Neuronal stem cell (in vitro differentiated cells): ENCODE results near the gene DRC7.

Source experiments
- DNase-seq: peaks from one replicate; pipeline ENCODE4 v3.0.0-alpha.2; 2013; ENCODE audit warnings: low spot score
- H2AFZ ChIP-seq: one replicate; pipeline ENCODE4 v1.6.1; 2013; ENCODE audit warnings: mild to moderate bottlenecking, low read length, inconsistent platforms
- H2AK5ac ChIP-seq: 2 replicates; pipeline ENCODE4 v1.6.1; 2013; ENCODE audit warnings: low read depth, mild to moderate bottlenecking, inconsistent platforms, low read length, moderate library complexity, mixed read lengths
- H2BK120ac ChIP-seq: 2 replicates; pipeline ENCODE4 v1.6.1; 2013; ENCODE audit warnings: low read depth, mild to moderate bottlenecking, inconsistent platforms, low read length, moderate library complexity, mixed read lengths
- H2BK12ac ChIP-seq: one replicate; pipeline ENCODE4 v1.6.1; 2013; ENCODE audit warnings: low read length, inconsistent platforms
- H2BK15ac ChIP-seq: 2 replicates; pipeline ENCODE4 v1.6.1; 2013; ENCODE audit warnings: mild to moderate bottlenecking, low read length, inconsistent platforms, mixed read lengths
- H2BK5ac ChIP-seq: one replicate; pipeline ENCODE4 v1.6.1; 2013; ENCODE audit warnings: inconsistent platforms, mild to moderate bottlenecking, low read length, moderate library complexity
- H3K14ac ChIP-seq: one replicate; pipeline ENCODE4 v1.6.1; 2013; ENCODE audit warnings: low read length, inconsistent platforms
- H3K18ac ChIP-seq: 2 replicates; pipeline ENCODE4 v1.6.1; 2013; ENCODE audit warnings: low read length, inconsistent platforms
- H3K23ac ChIP-seq: 2 replicates; pipeline ENCODE4 v1.6.1; 2013; ENCODE audit warnings: low read depth, mild to moderate bottlenecking, mixed read lengths, low read length, inconsistent platforms; ENCODE audit not compliant: poor library complexity
- H3K27ac ChIP-seq: replicated peaks from 3 replicates; pipeline ENCODE4 v1.5.1; 2013; ENCODE audit warnings: low read length, inconsistent platforms
- H3K27me3 ChIP-seq, 3 experiments: 2 replicates each; pipeline ENCODE4 v1.6.1; 2013; ENCODE audit warnings: low read length in 3 of 3, mild to moderate bottlenecking in 2 of 3, inconsistent platforms in 1 of 3, low read depth in 1 of 3, mixed read lengths in 1 of 3, moderate library complexity in 1 of 3; ENCODE audit not compliant: control insufficient read depth in 3 of 3, insufficient read depth in 3 of 3
- H3K36me3 ChIP-seq, 2 donors: replicated peaks in 1 of 2; 2 replicates each; pipeline ENCODE4 v1.6.1; 2013; ENCODE audit warnings: low read length in 2 of 2; ENCODE audit not compliant: control insufficient read depth in 2 of 2, insufficient read depth in 2 of 2
- H3K4ac ChIP-seq: 2 replicates; pipeline ENCODE4 v1.6.1; 2013; ENCODE audit warnings: inconsistent platforms, mild to moderate bottlenecking, low read length, moderate library complexity
- H3K4me1 ChIP-seq, 2 donors: 1 replicate in 1 of 2; 2 replicates in 1 of 2; pipeline ENCODE4 v1.6.1; 2013; ENCODE audit warnings: low read length in 2 of 2, low read depth in 1 of 2; ENCODE audit not compliant: control insufficient read depth in 2 of 2, insufficient read depth in 1 of 2
- H3K4me2 ChIP-seq: one replicate; pipeline ENCODE4 v1.6.1; 2013; ENCODE audit warnings: mild to moderate bottlenecking, low read length, inconsistent platforms; ENCODE audit not compliant: insufficient read depth, poor library complexity, severe bottlenecking
- H3K4me3 ChIP-seq, 2 donors: 2 replicates each; pipeline ENCODE4 v1.5.1; 2013; ENCODE audit warnings: low read length in 2 of 2, mild to moderate bottlenecking in 2 of 2, inconsistent platforms in 1 of 2, moderate library complexity in 1 of 2
- H3K79me1 ChIP-seq: one replicate; pipeline ENCODE4 v1.6.1; 2013; ENCODE audit warnings: low read depth, mild to moderate bottlenecking, inconsistent platforms, low read length, moderate library complexity
- H3K9ac ChIP-seq: one replicate; pipeline ENCODE4 v1.6.1; 2013; ENCODE audit warnings: mild to moderate bottlenecking, low read depth, low read length, inconsistent platforms; ENCODE audit not compliant: poor library complexity
- H3K9me3 ChIP-seq, 2 donors: replicated peaks in 1 of 2; 2 replicates each; pipeline versions ENCODE3 to v1.6.1; 2013; ENCODE audit warnings: low read length in 2 of 2, mild to moderate bottlenecking in 2 of 2, inconsistent platforms in 1 of 2, low read depth in 1 of 2, mixed read lengths in 1 of 2, moderate library complexity in 1 of 2; ENCODE audit not compliant: control insufficient read depth in 2 of 2, insufficient read depth in 1 of 2
- H4K8ac ChIP-seq: one replicate; pipeline ENCODE4 v1.6.1; 2013; ENCODE audit warnings: low read depth, mild to moderate bottlenecking, inconsistent platforms, low read length, moderate library complexity
- H4K91ac ChIP-seq: one replicate; pipeline ENCODE4 v1.6.1; 2013; ENCODE audit warnings: low read length, low read depth, mild to moderate bottlenecking, inconsistent platforms; ENCODE audit not compliant: poor library complexity
- WGBS, 2 donors: extraction: QIAGEN DNeasy Blood & Tissue Kit; methylation state at CpG; one replicate each; pipeline ENCODE4 v1.1.7; 2013; ENCODE audit warnings: missing lambda C conversion rate in 2 of 2, mixed read lengths in 1 of 2; ENCODE audit not compliant: insufficient read length in 2 of 2, insufficient replicate concordance in 1 of 2; ENCODE audit errors: extremely low coverage in 2 of 2; 5-methylcytosine and 5-hydroxymethylcytosine counted together

The DRC7 gene

GRCh38 chr16:57735755-57736418, 41.3 kb downstream of the DRC7 start, which contains the start of gene KATNB1:
Gene KATNB1, plus strand, starts transcription at chr16:57735770. Its CDS starts 1,474 bp downstream, at chr16:57737244.
- Histone ChIP-seq H2BK15ac (no peak within 1 kb of the TSS), H3K4ac (peak within 1 kb of the TSS; percentile 4), H3K23ac (peak within 1 kb of the TSS; percentile 89), H3K18ac (peak within 1 kb of the TSS; percentile 94), H2BK5ac (peak within 1 kb of the TSS; percentile 46), H3K79me1 (no peaks in the 10 kb centered on the region), H2AFZ (peak within 1 kb of the TSS; percentile 89), H3K4me1 (peaks cover 11 to 12% of the 10 kb centered on the region in 2 donors), H3K4me3 (peak within 1 kb of the TSS; percentile 74 to 90), H3K27me3 (no peaks in the 10 kb centered on the region), H3K36me3 (peaks cover 5 to 27% of the 10 kb centered on the region in 2 donors), H3K9ac (peak within 1 kb of the TSS; percentile 98), H3K9me3 (no peaks in the 10 kb centered on the region), H2BK120ac (no peak within 1 kb of the TSS), H4K8ac (peak within 1 kb of the TSS; percentile 83), H4K91ac (no peak within 1 kb of the TSS), H3K27ac (peak within 1 kb of the TSS; percentile 77), H2AK5ac (peak within 1 kb of the TSS; percentile 23), H2BK12ac (no peak within 1 kb of the TSS), H3K4me2 (peak within 1 kb of the TSS; percentile 79), H3K14ac (no peak within 1 kb of the TSS)
- no CpG with 5 or more reads among the region's 35 CpGs for WGBS, 2 donors
- DNase-seq: no peak

- Histone ChIP-seq H3K4ac (no peak overlapping the region), H3K14ac (no peak overlapping the region), H3K9ac (no peak overlapping the region), H3K23ac (no peak overlapping the region), H3K36me3 (peaks cover 6 to 31% of the 10 kb centered on the region in 2 donors), H3K4me3 (peak overlapping the region; percentile 74 to 90), H4K91ac (no peak overlapping the region), H3K27ac (no peak overlapping the region), H3K9me3 (no peaks in the 10 kb centered on the region), H2AFZ (peak overlapping the region; percentile 89), H3K27me3 (no peaks in the 10 kb centered on the region), H2AK5ac (no peak overlapping the region), H3K4me2 (peak overlapping the region; percentile 79), H2BK15ac (no peak overlapping the region), H2BK5ac (no peak overlapping the region), H2BK12ac (no peak overlapping the region), H3K18ac (no peak overlapping the region), H2BK120ac (no peak overlapping the region), H3K79me1 (no peaks in the 10 kb centered on the region), H4K8ac (no peak overlapping the region), H3K4me1 (peaks cover 11 to 12% of the 10 kb centered on the region in 2 donors)
- DNase-seq: no peak
- WGBS, 2 donors: no CpG with 5 or more reads among the region's 23 CpGs
Measured at GRCh38 chr16:57736419-57737351, 42.1 kb downstream of the DRC7 start.

- H3K79me1 ChIP-seq: no peaks in the 10 kb centered on the region
- no peak overlapping the region for H4K91ac ChIP-seq
- H3K23ac ChIP-seq: peak overlapping the region; percentile 40
- H2BK12ac ChIP-seq: no peak overlapping the region
- WGBS, 2 donors: no CpG with 5 or more reads among the region's 7 CpGs
- no peaks in the 10 kb centered on the region for H3K27me3 ChIP-seq
- no peak overlapping the region for H2AFZ ChIP-seq
- no peak overlapping the region for H3K18ac ChIP-seq
- no peak overlapping the region for H3K4me3 ChIP-seq
- no peak overlapping the region for H2BK120ac ChIP-seq
- no peak for DNase-seq
- H3K9me3 ChIP-seq: no peaks in the 10 kb centered on the region
- H3K4me2 ChIP-seq: no peak overlapping the region
- H4K8ac ChIP-seq: no peak overlapping the region
- H2BK5ac ChIP-seq: no peak overlapping the region
- no peak overlapping the region for H2AK5ac ChIP-seq
- no peak overlapping the region for H2BK15ac ChIP-seq
- no peak overlapping the region for H3K27ac ChIP-seq
- H3K4me1 ChIP-seq: peaks cover 11 to 12% of the 10 kb centered on the region in 2 donors
- H3K9ac ChIP-seq: peak overlapping the region; percentile 13
- peaks cover 6 to 46% of the 10 kb centered on the region in 2 donors for H3K36me3 ChIP-seq
- no peak overlapping the region for H3K4ac ChIP-seq
- no peak overlapping the region for H3K14ac ChIP-seq
Measured at GRCh38 chr16:57738844-57739243, 44.2 kb downstream of the DRC7 start.
